K562 (cell line): ENCODE measurements around the gene FUNDC2. TPM values are rescaled to one million over a fixed set of nuclear protein-coding genes. Genes with fewer than 3 reads are reported as not detected.

Experiments
- BRF1 ChIP-seq: IDR thresholded peaks from 3 replicates; pipeline ENCODE4 v1.6.1; 2011; ENCODE audit warnings: borderline replicate concordance, mild to moderate bottlenecking; ENCODE audit not compliant: insufficient read length; ENCODE audit errors: extremely low read depth
- KAT2B ChIP-seq: IDR thresholded peaks from one replicate; pipeline ENCODE4 v1.6.1; 2012; ENCODE audit warnings: low read depth, mild to moderate bottlenecking, control low read depth, inconsistent platforms, low read length, moderate library complexity
- KLF16 ChIP-seq: IDR thresholded peaks from 2 replicates; pipeline ENCODE4 v1.6.1; 2016; ENCODE audit warnings: antibody characterized with exemption
- MECOM ChIP-seq: fragments of 250-450 bp; sonication (Bioruptor Pico); IDR thresholded peaks from 2 replicates; pipeline ENCODE4 v1.8.0; 2022; ENCODE audit warnings: inconsistent platforms
- MEF2D ChIP-seq: conservative IDR thresholded peaks from 2 replicates; pipeline ENCODE4 v1.6.1; 2016; ENCODE audit warnings: low read depth, missing genetic modification characterization, missing compliant biosample characterization
- MTA2 ChIP-seq: fragments of 450-650 bp; IDR thresholded peaks from 2 replicates; pipeline ENCODE4 v1.6.1; 2016; ENCODE audit warnings: low read depth
- NFE2 ChIP-seq: IDR thresholded peaks from 2 replicates; pipeline ENCODE4 v1.6.1; 2014; ENCODE audit warnings: antibody characterized with exemption, low read depth
- POLR2AphosphoS5 ChIP-seq: IDR thresholded peaks from 2 replicates; pipeline ENCODE4 v1.6.1; 2011; ENCODE audit warnings: mild to moderate bottlenecking, low read depth, low read length, moderate library complexity; ENCODE audit not compliant: control insufficient read depth, insufficient read depth
- POLR2G ChIP-seq: fragments of 200-400 bp; formaldehyde crosslinking; IDR thresholded peaks from 2 replicates; pipeline ENCODE4 v1.6.1; 2017; ENCODE audit warnings: low read depth, mild to moderate bottlenecking, antibody characterized with exemption, low read length, moderate library complexity
- POLR2H ChIP-seq: IDR thresholded peaks from 2 replicates; pipeline ENCODE4 v1.6.1; 2016; ENCODE audit warnings: missing genetic modification characterization, low read depth, mild to moderate bottlenecking, control low read depth, missing compliant biosample characterization, moderate library complexity
- RHOXF2B ChIP-seq: fragments of 250-450 bp; sonication (Bioruptor Pico); conservative IDR thresholded peaks from 2 replicates; pipeline ENCODE4 v1.5.1; 2021
- SMC3 ChIP-seq: conservative IDR thresholded peaks from 2 replicates; pipeline ENCODE4 v1.6.1; 2011; ENCODE audit warnings: low read depth, low read length, improper control_type of control experiment; ENCODE audit not compliant: insufficient read depth
- SP1 ChIP-seq: sonication (generic); formaldehyde crosslinking; IDR thresholded peaks from 2 replicates; pipeline ENCODE4 v1.8.1; 2022; ENCODE audit warnings: mild to moderate bottlenecking, missing genetic modification reagents
- TGIF2 ChIP-seq: sonication (generic); formaldehyde crosslinking; IDR thresholded peaks from 2 replicates; pipeline ENCODE4 v1.8.1; 2022; ENCODE audit warnings: mild to moderate bottlenecking, missing genetic modification reagents, moderate library complexity
- ZC3H11A ChIP-seq: IDR thresholded peaks from 2 replicates; pipeline ENCODE4 v1.6.1; 2012; ENCODE audit warnings: low read depth, low read length, improper control_type of control experiment
- polyA plus RNA-seq, 8 experiments: library from polyadenylated mRNA; depleted of rRNA in 4 of 8; stranded (reverse) in 5 of 8; unstranded in 3 of 8; fragments of >200 nt; fragmentation: Nextera tagmentation in 2 of 8; fragmentation: Illumina TruSeq in 1 of 8; extraction: Ambion mirVana in 2 of 8; extraction: Trizol in 1 of 8; gene quantifications; 2 replicates each; pipeline versions ENCODE4 v1.2.1 to v1.2.3, GENCODE V29; 2011 to 2014; ENCODE audit warnings: inconsistent platforms in 1 of 8, missing spikeins in 1 of 8
- total RNA-seq, 7 experiments: library from RNA; depleted of rRNA in 6 of 7; stranded (reverse); fragments of >200 nt in 6 of 7; fragmentation: Illumina TruSeq in 2 of 7; extraction: Trizol in 2 of 7; gene quantifications; 2 replicates each; pipeline versions ENCODE4 v1.2.1 to v1.2.3, GENCODE V29; 2011 to 2021; ENCODE audit warnings: low replicate concordance in 1 of 7
- TF ChIP-seq, protein P1 (sequence below), 2 experiments: fragments of 450-650 bp; conservative IDR thresholded peaks; 2 replicates each; pipeline ENCODE4 v1.6.1; 2017; ENCODE audit warnings: mild to moderate bottlenecking in 2 of 2, moderate library complexity in 2 of 2
- TF ChIP-seq, protein P2 (sequence below): sonication (generic); formaldehyde crosslinking; IDR thresholded peaks from 2 replicates; pipeline ENCODE4 v1.8.0; 2022; ENCODE audit warnings: missing genetic modification reagents, mild to moderate bottlenecking, borderline replicate concordance
- TF ChIP-seq, protein P3 (sequence below): sonication (generic); formaldehyde crosslinking; IDR thresholded peaks from 2 replicates; pipeline ENCODE4 v1.4.0; 2020; ENCODE audit warnings: mild to moderate bottlenecking, missing genetic modification reagents

FUNDC2 gene
- total and polyA plus RNA-seq, 9 of the 15 experiments (the other 6 are each of a cell fraction or from before 2014, with no cell fraction given): 50.6 to 235 (median 123) TPM

DNA sequence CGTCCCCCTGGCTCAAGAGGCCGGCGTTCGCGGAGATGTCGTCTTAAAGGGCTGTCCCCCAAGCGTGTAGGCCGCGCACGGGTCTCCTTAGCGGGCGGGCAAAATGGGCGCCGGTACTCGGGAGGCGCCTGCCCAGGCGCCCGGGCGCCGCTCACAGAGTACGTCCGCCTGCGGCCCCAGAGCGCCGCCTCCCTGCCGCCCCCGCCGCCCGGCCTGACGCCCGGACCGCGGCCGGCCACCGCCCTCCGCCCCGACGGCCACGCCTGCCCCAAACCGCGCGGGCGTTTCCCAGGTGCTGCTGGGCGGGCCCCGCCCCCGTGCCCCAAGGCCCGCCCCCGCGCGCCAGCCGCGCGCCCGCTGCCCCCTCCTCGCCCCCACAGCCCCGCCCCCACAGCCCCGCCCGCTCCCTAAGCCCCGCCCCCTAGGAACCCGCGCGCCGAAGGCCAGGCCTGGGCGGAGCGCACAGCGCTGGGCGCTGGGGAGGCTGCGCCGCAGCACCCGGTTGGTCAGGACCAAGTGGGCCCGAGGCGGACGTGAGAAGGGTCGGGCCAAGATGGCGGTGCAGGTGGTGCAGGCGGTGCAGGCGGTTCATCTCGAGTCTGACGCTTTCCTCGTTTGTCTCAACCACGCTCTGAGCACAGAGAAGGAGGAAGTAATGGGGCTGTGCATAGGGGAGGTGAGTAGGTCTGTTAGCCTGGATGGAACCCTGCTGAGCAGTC, 44.5 kb downstream of the FUNDC2 start, which contains the start of the genes BRCC3, CMC4 and MTCP1 (continued):
- TF ChIP-seq, protein P1, sequence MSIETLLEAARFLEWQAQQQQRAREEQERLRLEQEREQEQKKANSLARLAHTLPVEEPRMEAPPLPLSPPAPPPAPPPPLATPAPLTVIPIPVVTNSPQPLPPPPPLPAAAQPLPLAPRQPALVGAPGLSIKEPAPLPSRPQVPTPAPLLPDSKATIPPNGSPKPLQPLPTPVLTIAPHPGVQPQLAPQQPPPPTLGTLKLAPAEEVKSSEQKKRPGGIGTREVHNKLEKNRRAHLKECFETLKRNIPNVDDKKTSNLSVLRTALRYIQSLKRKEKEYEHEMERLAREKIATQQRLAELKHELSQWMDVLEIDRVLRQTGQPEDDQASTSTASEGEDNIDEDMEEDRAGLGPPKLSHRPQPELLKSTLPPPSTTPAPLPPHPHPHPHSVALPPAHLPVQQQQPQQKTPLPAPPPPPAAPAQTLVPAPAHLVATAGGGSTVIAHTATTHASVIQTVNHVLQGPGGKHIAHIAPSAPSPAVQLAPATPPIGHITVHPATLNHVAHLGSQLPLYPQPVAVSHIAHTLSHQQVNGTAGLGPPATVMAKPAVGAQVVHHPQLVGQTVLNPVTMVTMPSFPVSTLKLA (conservative IDR thresholded peaks at IDR 0.05): no peak
- peak; percentile 44 for TF ChIP-seq POLR2AphosphoS5
- TF ChIP-seq, protein P2, sequence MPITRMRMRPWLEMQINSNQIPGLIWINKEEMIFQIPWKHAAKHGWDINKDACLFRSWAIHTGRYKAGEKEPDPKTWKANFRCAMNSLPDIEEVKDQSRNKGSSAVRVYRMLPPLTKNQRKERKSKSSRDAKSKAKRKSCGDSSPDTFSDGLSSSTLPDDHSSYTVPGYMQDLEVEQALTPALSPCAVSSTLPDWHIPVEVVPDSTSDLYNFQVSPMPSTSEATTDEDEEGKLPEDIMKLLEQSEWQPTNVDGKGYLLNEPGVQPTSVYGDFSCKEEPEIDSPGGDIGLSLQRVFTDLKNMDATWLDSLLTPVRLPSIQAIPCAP: no peak
- no peak for TF ChIP-seq SP1
- no peak for TF ChIP-seq TGIF2 (CRISPR knock-in tag)
- TF ChIP-seq NFE2: no peak
- no peak for TF ChIP-seq SMC3
- TF ChIP-seq ZC3H11A: no peak
- peak; percentile 58 for TF ChIP-seq POLR2H (tag)
- no peak for TF ChIP-seq BRF1
- no peak for TF ChIP-seq MEF2D
- TF ChIP-seq KLF16: no peak
- TF ChIP-seq, protein P3, sequence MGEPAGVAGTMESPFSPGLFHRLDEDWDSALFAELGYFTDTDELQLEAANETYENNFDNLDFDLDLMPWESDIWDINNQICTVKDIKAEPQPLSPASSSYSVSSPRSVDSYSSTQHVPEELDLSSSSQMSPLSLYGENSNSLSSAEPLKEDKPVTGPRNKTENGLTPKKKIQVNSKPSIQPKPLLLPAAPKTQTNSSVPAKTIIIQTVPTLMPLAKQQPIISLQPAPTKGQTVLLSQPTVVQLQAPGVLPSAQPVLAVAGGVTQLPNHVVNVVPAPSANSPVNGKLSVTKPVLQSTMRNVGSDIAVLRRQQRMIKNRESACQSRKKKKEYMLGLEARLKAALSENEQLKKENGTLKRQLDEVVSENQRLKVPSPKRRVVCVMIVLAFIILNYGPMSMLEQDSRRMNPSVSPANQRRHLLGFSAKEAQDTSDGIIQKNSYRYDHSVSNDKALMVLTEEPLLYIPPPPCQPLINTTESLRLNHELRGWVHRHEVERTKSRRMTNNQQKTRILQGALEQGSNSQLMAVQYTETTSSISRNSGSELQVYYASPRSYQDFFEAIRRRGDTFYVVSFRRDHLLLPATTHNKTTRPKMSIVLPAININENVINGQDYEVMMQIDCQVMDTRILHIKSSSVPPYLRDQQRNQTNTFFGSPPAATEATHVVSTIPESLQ (CRISPR knock-in tag): no peak
- peak; percentile 84 for TF ChIP-seq POLR2G
- no peak for TF ChIP-seq MECOM (CRISPR knock-in tag)
- TF ChIP-seq RHOXF2B (CRISPR knock-in tag): no peak
- no peak for TF ChIP-seq KAT2B
- TF ChIP-seq MTA2: no peak
